ENCODE measurements around the gene PPL.

- TF ChIP-seq CTCF (IDR thresholded peaks at IDR 0.05) (no peak), EP300 (IDR thresholded peaks at IDR 0.05) (no peak), POLR2A (IDR thresholded peaks at IDR 0.05) (no peak)
Observed at GRCh38 chr16:4970010-4970409, 33.1 kb upstream of the PPL start.
